Epithelial cell of esophagus (primary cell): ENCODE measurements around the gene PRR23B.

ENCODE experiments used
- DNase-seq: peaks from one replicate; pipeline ENCODE4 v3.0.0; 2010; ENCODE audit warnings: low read depth
- H3K4me3 ChIP-seq: 2 replicates; pipeline ENCODE4 v1.5.1; 2011; ENCODE audit warnings: mild to moderate bottlenecking, low read length, control low read depth
- TF ChIP-seq, protein P1 (sequence below): IDR thresholded peaks from 2 replicates; pipeline ENCODE4 v1.5.1; 2011; ENCODE audit warnings: low read depth, mild to moderate bottlenecking, low read length, control low read depth, inconsistent platforms; ENCODE audit not compliant: insufficient read depth; ENCODE audit errors: missing control alignments

PRR23B gene

DNA sequence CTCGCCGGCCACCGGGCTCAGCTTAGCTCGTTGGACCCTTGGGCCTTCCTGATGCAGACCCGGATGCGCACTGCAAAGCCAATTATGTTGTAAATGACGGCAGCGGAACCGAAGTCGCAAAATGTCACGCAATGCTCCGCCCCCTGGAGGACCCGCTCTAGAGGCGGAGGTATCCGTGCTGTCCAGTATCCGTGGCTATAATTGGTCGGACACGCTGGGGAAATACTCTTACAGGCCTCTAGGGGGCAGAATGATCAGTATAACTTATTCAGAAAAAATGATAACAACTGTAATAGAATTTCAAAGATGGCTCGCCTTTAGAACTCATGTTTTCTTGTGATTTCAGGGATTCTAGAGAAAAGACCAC, at the start of gene PRR23B:
TSS of gene PRR23B (minus strand) at position 59 of the 367 bp plus-strand sequence. CDS start 265 bp downstream, outside the sequence.
- no peak within 1 kb of the TSS for H3K4me3 ChIP-seq
- no peak for DNase-seq
- TF ChIP-seq, protein P1, sequence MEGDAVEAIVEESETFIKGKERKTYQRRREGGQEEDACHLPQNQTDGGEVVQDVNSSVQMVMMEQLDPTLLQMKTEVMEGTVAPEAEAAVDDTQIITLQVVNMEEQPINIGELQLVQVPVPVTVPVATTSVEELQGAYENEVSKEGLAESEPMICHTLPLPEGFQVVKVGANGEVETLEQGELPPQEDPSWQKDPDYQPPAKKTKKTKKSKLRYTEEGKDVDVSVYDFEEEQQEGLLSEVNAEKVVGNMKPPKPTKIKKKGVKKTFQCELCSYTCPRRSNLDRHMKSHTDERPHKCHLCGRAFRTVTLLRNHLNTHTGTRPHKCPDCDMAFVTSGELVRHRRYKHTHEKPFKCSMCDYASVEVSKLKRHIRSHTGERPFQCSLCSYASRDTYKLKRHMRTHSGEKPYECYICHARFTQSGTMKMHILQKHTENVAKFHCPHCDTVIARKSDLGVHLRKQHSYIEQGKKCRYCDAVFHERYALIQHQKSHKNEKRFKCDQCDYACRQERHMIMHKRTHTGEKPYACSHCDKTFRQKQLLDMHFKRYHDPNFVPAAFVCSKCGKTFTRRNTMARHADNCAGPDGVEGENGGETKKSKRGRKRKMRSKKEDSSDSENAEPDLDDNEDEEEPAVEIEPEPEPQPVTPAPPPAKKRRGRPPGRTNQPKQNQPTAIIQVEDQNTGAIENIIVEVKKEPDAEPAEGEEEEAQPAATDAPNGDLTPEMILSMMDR: no peak

DNA sequence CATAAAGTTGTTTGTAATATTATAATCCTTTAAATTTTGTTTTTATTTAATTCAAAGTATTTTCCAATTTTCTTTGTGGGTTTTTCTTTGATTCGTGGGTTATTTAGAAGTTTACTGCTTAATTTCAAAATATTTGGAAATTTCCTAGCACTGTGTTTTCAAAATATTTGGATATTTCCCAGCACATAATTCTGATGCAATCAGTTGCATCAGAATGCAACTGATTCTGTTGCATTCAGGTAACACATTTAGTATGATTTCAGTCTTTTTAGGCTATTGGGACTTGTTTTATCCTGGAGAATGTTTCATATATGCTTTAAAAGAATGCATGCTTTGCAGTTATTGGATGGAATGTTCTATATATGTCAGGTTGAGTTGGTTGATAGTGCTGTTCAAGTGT, 42.2 kb upstream of the PRR23B start:
- no peak overlapping the region for H3K4me3 ChIP-seq
- DNase-seq: no peak
- TF ChIP-seq, protein P1: no peak

DNA sequence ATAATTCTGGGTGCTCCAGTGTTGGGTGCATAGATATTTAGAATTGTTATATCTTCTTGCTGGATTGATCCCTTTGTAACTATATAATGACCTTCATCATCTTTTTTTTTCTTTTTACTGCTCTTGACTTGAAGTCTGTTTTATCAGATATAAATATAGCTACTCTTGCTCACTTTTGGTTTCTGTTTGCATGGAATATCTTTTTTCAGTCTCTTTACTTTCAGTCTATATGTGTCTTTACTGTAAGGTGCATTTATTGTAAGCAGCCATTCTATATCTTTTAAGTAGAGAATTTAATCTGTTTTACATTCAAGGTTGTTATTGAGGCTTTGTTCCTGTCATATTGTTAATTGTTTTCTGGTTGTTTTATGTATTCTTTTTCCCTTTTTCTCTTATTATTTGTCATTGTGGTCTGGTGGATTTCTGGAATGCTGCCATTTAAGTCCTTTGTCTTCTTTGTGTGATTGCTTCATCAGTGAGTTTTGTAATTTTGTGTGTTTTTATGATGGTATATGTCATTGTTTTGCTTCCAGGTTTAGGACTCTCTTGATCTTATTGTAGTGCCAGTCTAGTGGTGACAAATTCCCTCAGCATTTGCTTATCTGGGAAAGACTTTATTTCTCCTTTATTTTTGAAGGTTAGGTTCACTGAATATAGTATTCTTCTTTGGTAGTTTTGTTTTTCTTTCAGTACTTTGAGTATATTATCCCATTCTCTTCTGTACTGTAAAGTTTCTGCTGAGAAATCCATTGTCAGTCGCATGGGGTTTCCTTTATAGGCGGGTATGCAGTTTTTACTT, 32.3 kb upstream of the PRR23B start:
- TF ChIP-seq, protein P1: no peak
- no peak overlapping the region for H3K4me3 ChIP-seq
- DNase-seq: no peak

DNA sequence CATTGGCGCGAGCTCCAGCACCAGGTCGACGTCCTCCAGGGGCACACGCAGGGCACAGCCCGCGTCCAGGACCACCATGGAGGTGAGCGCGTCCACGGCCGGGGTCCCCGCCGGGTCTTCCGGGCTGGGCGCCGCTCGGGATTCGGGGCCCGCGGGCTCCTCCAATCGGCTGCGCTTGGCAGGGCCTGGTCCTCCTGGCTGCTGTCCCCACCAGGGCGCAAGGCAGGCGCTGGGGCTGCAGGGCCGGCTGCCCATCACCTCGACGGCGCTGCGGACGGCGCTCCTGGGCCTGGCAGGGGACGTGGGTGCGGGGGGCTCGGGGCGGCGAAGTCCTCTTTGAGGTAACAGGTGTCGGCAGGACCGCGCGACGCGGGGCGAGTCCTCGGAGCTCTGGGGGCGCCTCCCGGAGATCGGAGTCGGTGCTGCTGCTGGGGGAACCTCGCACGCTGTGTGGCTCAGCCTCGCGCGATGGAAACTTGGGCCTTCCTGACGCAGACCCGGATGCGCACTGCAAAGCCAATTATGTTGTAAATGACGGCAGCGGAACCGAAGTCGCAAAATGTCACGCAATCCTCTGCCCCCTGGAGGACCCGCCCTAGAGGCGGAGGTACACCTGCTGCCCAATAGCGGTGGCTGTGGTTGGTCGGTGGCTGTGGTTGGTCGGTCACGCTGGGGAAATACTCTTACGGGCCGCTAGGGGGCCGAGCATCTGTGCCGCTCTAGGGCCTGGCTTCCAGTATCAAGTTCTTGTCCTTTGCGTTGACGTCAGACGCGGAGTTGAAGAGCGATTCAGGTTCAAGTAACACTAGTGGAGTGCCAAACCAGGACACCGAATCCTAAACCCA, 23.9 kb upstream of the PRR23B start, which contains the start of gene PRR23C:
TSS of gene PRR23C (minus strand) at position 527 of the 845 bp plus-strand sequence. CDS start at position 255, 272 bp downstream.
- no peak within 1 kb of the TSS for H3K4me3 ChIP-seq
- TF ChIP-seq, protein P1: no peak
- DNase-seq: no peak

DNA sequence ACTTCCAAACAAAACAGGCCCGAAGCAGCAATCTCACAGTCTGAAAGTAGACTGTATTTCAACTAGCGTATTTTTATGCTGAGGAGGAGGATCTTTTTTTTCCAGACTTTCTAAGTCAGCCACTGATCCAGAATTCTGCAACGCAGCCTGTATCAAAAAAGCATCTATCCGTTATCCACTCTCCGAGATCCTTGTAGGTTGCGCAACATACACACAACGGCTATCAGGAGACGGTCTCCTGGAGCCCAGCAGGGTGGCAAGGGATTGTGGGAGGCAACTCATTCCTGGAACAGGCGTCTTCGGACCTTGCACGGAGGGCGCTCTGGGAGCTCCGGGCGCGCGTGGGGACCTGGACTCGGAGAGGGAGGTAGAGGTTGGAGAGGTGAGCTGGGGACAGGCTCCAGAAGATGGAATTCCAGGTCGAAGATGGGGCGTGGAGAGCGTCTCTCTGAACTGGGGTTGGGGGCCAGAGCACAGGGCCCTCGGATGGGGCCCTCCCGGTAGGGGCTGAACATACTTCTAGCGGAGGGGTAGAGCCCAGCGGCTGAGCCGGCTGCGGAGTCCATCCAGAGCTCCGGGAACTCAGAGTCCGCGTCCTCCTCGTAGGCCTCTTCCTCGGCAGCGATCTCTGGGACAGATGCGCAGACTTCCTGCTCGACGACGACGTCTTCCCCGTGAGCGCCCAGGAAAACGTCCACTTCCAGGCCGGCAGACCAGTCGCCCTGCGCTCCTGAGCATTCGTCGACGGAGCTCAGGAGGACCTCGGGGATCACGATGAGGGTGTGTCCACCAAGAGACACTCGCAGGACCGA, 23.0 kb upstream of the PRR23B start:
- DNase-seq: no peak
- H3K4me3 ChIP-seq: no peak overlapping the region
- TF ChIP-seq, protein P1: no peak

DNA sequence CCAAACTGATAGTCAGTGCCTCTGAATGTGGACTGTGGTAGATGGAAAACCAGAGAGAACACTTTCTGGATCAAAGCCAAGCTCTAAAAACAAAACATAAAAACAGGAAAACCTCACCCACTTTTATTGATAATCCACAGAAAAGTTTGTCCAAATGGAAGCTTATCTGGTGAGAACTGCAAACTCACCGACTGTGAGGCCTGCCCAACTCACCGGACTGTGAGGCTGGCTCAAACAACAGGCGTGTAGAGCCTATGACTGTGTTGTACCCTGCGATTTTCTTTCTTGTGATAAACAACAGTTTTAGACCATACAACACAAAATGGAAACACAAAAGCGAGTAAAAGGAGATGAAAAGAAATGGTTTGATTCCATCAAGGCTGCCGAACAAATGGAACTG, 16.8 kb upstream of the PRR23B start:
- TF ChIP-seq, protein P1: no peak
- H3K4me3 ChIP-seq: no peak overlapping the region
- no peak for DNase-seq
